GM19438 (cell line): ENCODE data around the gene PELI2.
A peak's percentile ranks its signal among the peaks of the same experiment; 100 is the strongest.

Source experiments
- ATAC-seq: cut with Tn5 transposase; IDR thresholded peaks from one replicate; pipeline ENCODE4 v1.9.1; 2021; ENCODE audit warnings: low read depth; ENCODE audit not compliant: unreplicated experiment

Gene PELI2

DNA sequence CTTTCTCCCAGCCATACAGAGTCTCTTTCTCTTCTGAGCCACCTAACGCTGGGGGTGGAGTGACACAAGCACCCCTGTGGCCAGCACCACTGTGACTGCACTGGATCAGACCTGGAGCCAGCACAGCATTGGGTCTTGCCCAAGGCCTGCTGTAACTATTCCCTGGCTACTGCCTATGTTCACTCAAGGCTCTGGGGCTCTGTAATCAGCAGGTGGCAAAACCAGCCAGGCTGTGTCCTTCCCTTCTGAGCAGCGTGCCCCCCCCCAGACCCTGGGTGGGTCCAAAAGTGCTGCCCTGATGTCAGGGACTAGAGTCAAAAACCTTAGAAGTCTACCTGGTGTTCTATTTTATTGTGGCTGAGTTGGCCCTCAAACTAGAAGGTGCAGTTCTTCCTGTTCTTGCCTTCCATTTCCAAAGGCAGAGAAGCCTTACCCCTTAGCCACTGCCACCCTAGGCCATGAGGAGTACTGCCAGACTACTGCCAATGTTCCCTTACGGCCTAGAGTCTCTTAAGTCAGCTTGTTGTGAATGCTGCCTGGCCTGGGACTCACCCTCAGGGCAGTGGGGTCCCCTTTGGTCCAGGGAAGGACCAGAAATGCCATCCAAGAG is 49.9 kb downstream of the PELI2 start:
- no peak for ATAC-seq

- ATAC-seq, result no peak
Observed at GRCh38 chr14:56170028-56170427, 51.8 kb downstream of the PELI2 start.

DNA sequence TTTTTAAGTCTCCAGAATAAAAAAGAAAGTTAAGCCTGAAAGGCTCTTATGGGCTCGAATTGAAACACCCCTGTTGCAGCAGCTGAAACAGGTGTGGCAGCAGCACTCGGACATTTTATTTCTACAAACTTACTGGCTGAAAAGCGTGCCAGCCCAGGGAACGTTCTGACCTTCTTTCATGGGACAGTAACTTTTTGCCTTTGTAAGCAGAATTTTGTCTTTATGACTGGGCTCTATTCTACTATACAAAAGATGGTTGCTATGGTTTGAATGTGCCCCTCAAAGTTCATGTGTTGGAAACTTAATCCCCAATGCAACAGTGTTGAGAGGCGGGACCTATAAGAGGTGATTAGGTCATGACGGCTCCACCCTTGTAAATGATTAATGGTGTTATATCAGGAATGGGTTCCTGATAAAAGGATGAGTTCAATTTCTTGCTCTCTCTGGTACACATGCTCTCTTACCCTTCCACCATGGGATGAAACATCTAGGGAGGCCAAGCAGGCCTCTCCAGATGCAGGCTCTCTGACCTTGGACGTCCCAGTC is 52.7 kb downstream of the PELI2 start:
- no peak for ATAC-seq

DNA sequence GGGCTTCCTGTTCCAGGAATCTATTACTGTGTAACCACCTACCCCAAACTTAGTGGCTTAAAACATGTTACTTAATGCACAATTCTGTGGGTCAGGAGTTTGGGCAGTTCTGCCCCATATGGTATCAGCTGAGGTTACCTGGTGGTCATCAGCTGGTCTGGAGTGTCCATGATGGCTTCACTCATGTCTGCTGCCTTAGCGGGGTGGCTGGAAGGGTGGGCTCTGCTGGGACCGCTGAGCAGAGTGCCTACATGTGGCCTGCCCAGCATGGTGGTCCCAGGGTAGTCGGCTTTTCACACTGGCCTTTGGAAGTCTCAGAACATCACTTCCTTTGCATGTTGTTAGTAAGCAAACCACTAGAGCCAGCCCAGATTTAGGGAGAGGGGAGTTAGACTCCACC is 53.9 kb downstream of the PELI2 start:
- ATAC-seq, result no peak

GRCh38 chr14:56172571-56172971 is 54.4 kb downstream of the PELI2 start:
- ATAC-seq, result no peak

DNA sequence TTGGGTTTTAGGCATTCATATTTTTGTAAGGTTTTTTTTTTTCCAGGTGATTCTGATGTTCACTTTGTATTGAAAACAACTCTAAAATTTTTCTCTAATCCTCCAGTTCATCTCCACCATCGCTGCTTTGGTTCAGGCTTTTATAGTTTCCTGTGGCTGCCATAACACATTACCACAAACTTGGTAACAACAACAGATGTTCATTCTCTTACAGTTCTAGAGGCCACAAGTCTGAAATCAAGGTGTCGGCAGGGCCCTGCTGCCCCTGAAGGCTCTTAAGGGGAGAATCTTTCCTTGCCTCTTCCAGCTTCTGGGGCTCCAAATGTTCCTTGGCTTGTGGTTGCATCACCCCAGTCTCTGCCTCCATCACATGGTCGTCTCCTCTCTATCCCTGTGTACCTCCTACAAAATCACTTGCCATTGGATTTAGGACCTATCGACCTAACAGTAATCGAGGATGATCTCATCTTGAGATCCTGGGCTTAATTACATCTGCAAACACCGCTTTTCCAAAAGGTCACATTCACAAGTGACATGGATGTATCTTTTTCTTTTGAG is 55.2 kb downstream of the PELI2 start:
- no peak for ATAC-seq

DNA sequence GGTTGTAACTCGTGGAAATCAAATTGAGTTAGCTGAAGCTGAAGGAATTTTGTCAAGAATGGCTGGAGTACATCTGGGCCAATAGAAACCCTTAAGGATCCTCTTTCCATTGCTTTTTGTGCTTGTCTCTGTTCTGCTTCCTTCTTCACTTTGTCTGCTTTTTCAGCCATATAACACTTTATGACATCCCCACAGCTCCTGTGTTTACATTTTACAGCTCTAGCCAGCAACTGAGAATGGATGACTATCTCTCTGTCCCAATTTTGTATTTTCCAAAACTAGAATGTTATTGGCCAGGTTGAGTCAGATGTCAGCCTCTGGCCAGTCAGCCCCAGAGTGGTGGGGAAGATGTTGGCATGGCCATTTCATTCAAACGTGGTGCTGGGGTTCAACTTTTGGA is 57.6 kb downstream of the PELI2 start:
- no peak for ATAC-seq

- no peak for ATAC-seq
Observed at GRCh38 chr14:56176530-56176929, 58.3 kb downstream of the PELI2 start.

- no peak for ATAC-seq
Observed at GRCh38 chr14:56177036-56177435, 58.8 kb downstream of the PELI2 start.

DNA sequence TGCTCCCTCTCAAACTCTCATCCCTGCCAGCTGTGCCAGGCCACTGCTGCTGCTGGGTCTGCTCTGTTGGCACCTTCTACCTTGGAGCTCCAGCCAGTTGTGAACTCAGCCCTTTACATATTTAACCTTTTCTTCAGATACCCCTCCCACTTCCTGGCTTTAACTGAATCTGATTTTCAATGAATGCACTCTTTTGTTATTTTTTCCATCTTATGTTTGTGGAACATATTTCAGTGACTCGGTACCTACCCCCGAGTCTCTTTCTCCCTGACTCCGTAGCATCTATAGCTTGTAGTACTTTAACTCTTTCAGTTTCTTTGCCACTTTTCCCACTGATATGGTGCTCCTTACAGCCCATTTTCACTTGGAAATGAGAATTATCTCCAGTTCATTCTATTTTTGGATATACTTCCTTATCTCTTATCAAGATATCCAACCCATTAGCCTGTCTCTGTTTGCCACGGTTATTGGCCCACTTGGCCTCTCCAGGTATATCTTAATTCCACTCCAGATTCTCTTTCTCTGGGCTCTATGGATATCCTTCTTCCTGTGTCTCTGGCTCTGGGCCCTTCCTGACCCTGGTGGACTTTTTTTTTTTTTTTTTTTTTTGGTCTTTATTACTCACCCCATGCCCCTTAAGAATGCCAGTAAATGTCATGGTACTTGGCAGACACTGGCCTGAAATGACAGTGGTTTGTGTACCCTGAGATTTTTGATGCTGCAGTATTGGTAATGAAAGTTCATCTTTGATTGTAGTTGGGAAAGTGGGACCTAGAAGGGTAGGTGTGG is 62.7 kb downstream of the PELI2 start:
- no peak for ATAC-seq

GRCh38 chr14:56181681-56182085 is 63.5 kb downstream of the PELI2 start:
- ATAC-seq, result no peak

DNA sequence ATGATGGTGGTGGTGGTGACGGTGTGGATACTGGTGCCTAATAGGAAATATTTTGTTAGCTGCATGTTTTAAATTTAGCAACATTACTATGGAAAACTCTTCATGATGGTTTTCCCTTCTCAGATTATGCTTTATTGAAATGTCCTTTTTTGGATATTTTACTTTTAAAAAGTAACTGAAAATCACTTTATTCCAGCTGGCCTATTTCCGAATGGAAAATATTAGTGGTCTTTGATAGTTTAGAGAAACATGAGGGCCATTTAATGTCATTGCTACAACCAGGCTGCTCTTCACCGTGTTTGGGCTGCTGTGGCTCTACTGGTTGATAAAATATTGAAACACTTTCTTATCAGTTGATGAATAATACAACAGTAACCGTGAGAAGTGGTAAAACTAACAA is 64.2 kb downstream of the PELI2 start:
- no peak for ATAC-seq

DNA sequence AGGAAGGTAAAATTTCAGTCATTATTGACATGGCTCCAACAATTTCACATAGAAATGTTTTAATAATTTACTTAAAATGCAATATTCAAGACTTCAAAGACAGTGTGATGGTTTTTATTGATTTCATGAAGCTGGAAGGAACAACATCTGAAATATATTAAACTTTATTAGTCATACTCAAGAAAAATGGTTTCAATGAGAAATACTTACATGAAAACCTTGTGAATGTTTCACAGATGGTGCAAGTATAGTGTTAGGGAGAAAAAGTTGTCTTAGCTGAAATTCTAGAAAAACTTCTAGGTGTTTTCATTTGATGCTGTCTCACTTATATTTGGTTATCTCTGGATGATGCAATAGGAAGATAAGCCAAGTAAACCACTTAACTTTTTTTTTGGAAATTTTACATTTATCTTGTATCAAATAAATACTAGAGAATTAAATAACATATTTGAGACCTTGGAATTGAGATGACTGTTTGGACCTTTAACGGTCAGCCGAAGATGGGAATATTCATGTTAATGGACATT is 65.5 kb downstream of the PELI2 start:
- no peak for ATAC-seq

DNA sequence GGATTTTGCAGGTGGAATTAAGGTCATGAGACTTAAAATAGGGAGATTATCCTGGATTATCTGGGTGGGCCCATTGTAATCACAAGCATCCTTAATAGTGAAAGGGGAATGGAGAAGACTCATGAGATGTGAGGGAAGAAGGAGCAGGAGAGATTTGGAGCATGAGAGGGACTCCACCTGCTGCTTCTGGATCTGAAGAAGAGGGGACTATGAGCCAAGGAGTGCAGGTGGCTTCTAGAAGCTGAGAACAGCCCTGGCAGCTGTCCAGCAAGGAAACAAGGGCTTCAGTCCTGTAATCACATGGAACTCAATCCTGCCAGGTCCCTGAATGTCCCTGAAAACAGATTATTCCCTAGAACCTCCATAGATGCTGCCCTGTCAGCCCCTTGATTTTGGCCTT is 67.8 kb downstream of the PELI2 start:
- no peak for ATAC-seq

- no peak for ATAC-seq
Observed at GRCh38 chr14:56187736-56188135, 69.5 kb downstream of the PELI2 start.

- no peak for ATAC-seq
Observed at GRCh38 chr14:56189307-56189706, 71.1 kb downstream of the PELI2 start.

DNA sequence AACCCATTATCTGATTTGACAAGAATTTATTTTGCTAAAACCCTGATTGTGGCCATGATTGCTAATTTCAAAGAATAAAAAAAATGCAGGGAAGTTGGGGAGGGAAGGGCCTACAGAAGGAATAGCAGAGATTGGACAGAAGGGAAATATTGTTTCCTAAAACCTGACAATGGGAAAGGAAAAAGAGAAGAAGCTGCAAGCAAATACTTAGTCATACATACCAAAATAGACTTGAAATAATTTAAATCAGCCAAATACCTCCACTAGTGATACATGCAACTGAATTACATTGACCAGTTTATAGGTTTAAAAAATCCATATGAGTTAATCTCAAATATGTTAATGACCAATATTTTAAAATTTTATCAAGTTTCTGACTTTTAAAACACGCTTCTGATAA is 75.1 kb downstream of the PELI2 start:
- no peak for ATAC-seq

- no peak for ATAC-seq
Observed at GRCh38 chr14:56194042-56194441, 75.8 kb downstream of the PELI2 start.

GRCh38 chr14:56195223-56195622 is 77.0 kb downstream of the PELI2 start:
- ATAC-seq, result no peak

DNA sequence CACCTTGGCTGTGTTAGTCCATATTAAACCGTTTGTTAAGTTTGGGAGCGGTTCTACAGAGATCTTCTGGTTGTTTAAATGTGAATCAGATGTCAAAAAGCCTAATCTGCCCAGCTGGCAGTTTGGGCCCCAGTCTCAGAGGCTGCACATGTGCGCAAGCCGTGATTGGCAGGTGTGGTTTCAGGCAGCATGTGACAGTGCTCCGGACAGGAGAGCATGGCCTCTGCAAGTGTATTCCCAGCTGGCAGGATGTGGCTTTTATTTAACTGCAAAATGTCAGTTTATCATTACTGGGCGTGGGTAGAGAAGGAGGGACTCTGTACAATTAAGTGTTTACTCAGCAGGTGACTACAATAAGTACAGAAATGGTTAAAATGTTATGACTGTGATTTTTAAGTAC is 77.5 kb downstream of the PELI2 start:
- ATAC-seq, result peak; percentile 94

GRCh38 chr14:56196274-56196673 is 78.1 kb downstream of the PELI2 start:
- peak; percentile 2 for ATAC-seq

DNA sequence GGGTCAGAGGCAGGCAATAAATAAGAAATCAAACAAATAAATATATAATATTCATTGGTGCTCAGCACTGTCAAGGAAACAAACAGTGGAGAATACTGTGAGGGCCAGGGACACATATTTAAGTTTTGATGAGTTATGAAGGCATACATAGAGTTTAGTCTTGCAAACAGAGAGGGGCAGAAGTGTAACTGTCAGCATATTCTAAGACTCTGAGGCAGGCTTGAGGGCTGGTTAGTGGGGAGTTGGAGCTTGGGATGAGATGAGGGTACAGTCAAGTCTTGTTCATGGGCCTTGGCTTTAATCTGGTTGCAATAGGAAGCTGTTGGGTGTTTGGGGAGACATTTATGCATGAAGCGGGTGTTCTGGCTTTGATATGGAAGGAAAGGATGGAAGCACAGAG is 78.9 kb downstream of the PELI2 start:
- ATAC-seq, result no peak
